HFF-Myc (cell line): ENCODE measurements around the gene UBQLN3.
A peak's percentile ranks its signal among the peaks of the same experiment; 100 is the strongest.

ENCODE experiments used
- DNase-seq: peaks from one replicate; pipeline ENCODE4 v3.0.0-alpha.2; 2011; ENCODE audit warnings: low read depth; ENCODE audit errors: extremely low read depth
- H3K4me3 ChIP-seq: replicated peaks from 2 replicates; pipeline ENCODE4 v1.5.1; 2011; ENCODE audit warnings: low read depth, mild to moderate bottlenecking, control low read depth, low read length
- CTCF ChIP-seq: IDR thresholded peaks from 2 replicates; pipeline ENCODE4 v1.5.1; 2012; ENCODE audit warnings: mild to moderate bottlenecking, low read depth, low read length, control low read depth; ENCODE audit errors: missing control alignments

Gene UBQLN3

DNA sequence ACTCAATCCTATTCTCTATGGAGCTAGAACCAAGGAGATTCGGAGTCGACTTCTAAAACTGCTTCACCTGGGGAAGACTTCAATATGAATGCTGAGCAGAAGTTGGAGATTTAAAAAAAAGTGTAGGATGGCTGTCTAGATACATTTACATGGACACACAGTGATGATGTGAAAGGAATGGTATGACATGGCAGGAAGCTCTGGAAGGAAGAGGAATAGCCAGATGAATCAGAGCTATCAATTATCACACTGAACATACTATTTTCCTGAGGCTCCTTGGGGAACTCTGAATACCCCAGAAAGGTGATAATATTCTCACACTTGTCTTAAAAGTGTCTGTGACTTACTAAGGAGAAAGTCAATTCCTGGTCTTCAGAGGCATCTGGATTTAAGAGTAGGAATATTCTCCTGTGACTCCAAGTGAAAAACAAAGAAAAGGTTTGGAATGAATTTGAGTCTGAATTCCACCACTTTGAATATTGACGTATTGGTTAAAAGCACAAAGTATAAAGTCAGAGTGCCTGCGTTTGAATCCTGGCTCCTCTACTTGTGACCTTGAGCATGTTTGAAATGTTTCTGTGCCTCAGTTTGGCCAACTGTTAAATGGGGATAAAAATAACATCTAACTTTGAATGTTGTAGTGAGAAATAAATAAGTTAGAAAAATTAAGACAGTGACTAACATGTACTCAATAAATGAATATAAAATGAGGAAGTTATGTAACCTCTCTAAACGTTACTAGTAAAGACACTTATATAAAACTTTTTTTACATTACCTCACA lies 20.0 kb downstream of the UBQLN3 start:
- H3K4me3 ChIP-seq, result no peak overlapping the region
- DNase-seq, result no peak
- TF ChIP-seq CTCF, result no peak

DNA sequence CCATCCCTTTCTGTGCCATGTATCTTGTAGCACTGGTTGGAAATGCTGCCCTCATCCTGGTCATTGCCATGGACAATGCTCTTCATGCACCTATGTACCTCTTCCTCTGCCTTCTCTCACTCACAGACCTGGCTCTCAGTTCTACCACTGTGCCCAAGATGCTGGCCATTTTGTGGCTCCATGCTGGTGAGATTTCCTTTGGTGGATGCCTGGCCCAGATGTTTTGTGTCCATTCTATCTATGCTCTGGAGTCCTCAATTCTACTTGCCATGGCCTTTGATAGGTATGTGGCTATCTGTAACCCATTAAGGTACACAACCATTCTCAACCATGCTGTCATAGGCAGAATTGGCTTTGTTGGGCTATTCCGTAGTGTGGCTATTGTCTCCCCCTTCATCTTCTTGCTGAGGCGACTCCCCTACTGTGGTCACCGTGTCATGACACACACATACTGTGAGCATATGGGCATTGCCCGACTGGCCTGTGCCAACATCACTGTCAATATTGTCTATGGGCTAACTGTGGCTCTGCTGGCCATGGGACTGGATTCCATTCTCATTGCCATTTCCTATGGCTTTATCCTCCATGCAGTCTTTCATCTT lies 20.9 kb downstream of the UBQLN3 start:
- DNase-seq, result no peak
- TF ChIP-seq CTCF, result no peak
- H3K4me3 ChIP-seq, result no peak overlapping the region

GRCh38 chr11:5488385-5488784 lies 21.4 kb downstream of the UBQLN3 start, which contains the start of gene OR52D1:
TSS of gene OR52D1 (plus strand) at chr11:5488685. CDS start at chr11:5488707, 22 bp downstream.
- DNase-seq, result no peak
- no peak within 1 kb of the TSS for H3K4me3 ChIP-seq
- TF ChIP-seq CTCF, result no peak

- DNase-seq, result no peak
- no peak overlapping the region for H3K4me3 ChIP-seq
- no peak for TF ChIP-seq CTCF
Measured at GRCh38 chr11:5486421-5486820, 23.3 kb downstream of the UBQLN3 start.

- H3K4me3 ChIP-seq, result no peak overlapping the region
- no peak for TF ChIP-seq CTCF
- DNase-seq, result no peak
Measured at GRCh38 chr11:5486003-5486402, 23.8 kb downstream of the UBQLN3 start.

DNA sequence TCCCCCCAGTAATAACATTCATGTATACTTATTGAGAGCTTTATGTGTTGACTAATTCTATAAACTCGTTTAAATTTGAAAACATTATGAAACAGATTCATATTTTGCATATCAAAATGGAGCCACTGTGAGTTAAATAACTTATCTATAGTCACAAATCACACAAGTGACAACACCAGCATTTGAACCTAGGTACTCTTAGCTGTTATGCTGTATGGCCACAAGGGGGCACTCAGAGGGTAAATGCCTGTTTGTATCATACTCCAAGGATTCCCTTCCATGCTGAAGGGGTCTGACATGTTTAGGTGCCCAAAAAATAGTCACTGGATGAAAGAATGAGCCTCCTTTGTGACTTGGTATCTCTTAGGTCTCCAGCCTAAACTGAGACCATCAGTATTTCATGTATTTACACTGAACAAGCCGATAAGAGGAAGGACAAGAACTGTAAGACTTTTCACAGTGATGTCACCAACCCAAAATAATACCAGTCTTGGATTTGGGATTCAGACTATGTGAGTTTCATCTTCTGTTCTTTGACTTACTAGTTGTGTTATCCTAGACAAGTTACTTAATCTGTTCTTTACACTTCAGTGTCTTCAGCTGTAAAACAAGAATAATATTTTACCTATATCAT lies 33.5 kb downstream of the UBQLN3 start:
- TF ChIP-seq CTCF, result peak; percentile 75
- peak; percentile 14 for DNase-seq
- no peak overlapping the region for H3K4me3 ChIP-seq
